Fibroblast of skin of abdomen (primary cell): ENCODE results near the gene HLF. TPM values are rescaled to one million over a fixed set of nuclear protein-coding genes. Genes with fewer than 3 reads are reported as not detected.

Experiments used
- DNase-seq: peaks from one replicate; pipeline ENCODE4 v3.0.0-alpha.2; 2013
- polyA plus RNA-seq, 2 experiments: library from polyadenylated mRNA; unstranded; fragments of 120-200 nt; gene quantifications; one replicate each; pipeline ENCODE4 v1.2.1, GENCODE V29; 2013; ENCODE audit not compliant: insufficient read length in 2 of 2

HLF gene
- polyA plus RNA-seq (2013, experiment 1 of 2; ENCODE audit: insufficient read length): 0.22 TPM
- polyA plus RNA-seq (2013, experiment 2 of 2; ENCODE audit: insufficient read length): 0.07 TPM

DNA sequence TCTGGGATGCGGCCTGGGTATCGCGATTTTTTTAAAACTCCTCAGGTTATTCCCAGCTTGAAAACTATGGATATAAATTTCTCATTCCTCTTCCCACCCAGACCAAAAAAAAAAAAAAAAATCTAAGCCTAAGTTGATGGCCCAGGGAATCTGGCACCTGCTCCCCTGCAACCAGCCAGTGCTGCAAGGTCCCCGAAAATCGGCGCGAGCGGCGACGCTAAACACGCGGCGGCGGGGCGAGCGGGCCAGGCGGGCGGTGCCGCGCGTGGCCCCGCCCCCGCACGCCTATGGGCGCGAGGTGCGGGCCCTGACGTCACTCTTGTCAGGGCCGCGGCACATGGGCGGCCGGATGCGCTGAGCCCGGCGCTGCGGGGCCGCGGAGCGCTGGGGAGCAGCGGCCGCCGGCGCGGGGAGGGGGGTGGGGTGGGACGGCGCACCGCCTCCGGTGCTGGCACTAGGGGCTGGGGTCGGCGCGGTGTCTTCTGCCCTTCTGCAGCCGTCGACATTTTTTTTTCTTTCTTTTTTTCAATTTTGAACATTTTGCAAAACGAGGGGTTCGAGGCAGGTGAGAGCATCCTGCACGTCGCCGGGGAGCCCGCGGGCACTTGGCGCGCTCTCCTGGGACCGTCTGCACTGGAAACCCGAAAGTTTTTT, at the start of gene HLF:
HLF (plus strand) TSS at position 316 of the 654 bp plus-strand sequence. CDS start 525 bp downstream, outside the sequence.
- peak; percentile 78 for DNase-seq

DNA sequence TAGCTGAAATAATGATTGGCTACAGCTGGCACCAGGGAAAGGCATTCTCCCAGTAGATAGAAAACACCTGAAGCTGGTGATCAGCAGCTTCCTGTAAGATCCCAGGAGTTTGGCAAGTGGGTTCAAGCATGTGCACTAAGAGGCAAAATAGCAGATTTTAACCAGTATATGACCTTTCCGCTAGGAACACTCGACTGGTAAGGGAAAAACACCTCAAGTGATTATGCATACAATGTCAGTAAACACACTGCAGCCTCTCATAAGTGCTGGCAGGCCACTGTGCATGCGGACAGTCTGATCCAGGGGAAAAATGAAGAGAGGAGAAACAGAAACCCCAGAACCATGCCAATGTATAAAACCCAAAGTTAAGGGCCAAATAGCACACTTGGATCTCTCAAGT, 49.0 kb upstream of the HLF start:
- DNase-seq: no peak

GRCh38 chr17:55216888-55217287, 47.9 kb upstream of the HLF start:
- DNase-seq: no peak

DNA sequence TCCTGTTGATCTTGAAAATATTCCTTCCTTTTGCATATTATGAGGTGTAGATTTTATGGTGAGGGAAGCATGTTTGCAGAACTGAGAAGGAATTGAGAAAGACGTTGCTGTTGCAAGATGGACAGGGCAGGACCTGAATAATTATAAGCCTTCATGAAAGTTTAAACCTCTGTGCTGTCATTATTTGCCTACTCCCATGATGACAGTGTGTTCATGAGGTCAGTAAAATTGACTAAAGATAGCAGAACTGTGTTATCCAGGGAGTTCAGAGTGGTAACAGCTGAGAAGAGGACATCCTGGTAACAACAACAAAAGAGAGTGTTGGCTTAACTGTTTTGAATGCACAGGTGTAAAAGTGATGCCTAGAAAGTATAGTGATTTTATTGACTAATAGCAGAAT, 45.3 kb upstream of the HLF start:
- DNase-seq: no peak

- DNase-seq: peak; percentile 13
These were observed 44.8 kb upstream of the HLF start for GRCh38 chr17:55219934-55220333.

GRCh38 chr17:55223524-55223923, 41.2 kb upstream of the HLF start:
- no peak for DNase-seq

- DNase-seq: no peak
These were observed 40.0 kb upstream of the HLF start for GRCh38 chr17:55224746-55225145.

DNA sequence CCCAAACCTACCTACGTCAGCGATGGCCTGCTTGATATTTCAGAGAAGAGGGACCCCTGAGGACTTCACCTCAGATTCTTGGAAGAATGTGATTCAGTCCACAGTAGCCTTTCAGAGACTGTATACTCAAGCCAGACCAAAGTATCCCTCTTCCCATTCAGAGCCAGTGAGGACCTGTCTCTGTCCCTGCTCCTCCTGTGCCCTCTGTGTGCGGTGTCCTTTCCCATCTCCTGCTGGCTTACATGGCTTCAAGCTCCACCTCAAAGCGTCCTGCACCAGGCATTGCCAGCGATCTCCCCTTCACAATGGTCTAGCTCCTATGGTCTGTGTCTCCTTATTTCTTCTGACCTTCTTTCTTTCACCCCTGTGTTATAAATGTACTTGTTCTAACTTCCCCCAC, 39.5 kb upstream of the HLF start:
- DNase-seq: no peak

DNA sequence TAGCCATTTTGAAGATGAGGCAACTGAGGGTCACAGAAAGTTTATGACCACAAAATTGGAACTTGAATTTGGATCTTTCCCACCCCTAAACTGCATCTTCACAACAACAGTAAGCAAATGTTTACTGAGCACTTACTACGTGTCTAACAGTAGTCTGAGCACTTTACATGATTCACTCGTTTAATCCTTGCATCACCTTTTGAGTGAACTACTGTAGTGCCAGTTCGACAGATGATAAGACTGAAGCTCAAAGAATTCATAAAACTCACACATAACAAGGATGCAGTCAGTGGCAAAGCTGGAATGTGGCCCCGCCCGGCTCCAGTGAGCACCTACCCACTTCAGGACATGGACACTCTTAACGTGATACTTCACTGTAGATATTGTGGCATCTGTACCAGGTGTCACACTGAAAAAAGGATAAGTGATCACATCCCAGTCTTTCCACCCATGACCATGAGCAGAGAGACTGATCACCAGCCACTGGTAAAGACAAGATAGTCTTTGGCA, 36.0 kb upstream of the HLF start:
- DNase-seq: no peak

DNA sequence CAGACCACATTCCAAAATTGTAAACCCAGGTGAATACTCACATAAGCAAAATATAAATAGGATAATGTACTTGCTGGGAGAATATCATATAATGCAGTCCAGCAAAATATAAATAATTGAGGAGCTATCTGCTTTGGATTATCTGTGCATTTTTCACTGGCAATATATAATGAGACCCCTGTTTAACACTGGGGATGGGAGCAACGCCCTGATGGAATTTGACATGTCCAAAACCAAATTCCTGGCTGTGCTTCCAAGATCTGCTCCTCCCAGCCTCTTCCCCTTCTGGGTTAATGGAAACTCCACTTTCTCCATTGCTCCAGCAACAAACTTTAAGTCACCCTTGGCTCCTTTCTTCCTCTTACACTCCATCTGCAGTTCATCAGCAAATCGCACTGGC, 35.5 kb upstream of the HLF start:
- DNase-seq: no peak

DNA sequence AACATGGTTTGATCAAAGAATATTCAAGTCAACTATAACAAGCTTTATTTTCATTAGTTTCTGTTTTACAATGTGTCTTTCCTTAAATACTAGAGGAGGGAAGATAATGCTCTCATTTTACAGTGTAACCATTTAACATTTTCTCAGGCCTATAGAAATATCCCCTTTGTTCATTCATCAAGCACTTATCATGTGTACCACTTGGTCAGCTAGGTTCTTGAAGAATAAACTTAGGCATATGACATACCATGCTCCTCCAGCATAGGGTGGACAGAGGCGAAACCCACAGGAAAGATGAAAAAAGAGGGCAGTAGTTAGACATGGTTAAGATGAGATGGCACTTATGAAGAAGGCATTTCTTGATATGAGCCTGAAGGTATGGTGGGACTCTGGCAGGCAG, 34.0 kb upstream of the HLF start:
- DNase-seq: no peak

GRCh38 chr17:55233840-55234239, 30.9 kb upstream of the HLF start:
- DNase-seq: no peak

DNA sequence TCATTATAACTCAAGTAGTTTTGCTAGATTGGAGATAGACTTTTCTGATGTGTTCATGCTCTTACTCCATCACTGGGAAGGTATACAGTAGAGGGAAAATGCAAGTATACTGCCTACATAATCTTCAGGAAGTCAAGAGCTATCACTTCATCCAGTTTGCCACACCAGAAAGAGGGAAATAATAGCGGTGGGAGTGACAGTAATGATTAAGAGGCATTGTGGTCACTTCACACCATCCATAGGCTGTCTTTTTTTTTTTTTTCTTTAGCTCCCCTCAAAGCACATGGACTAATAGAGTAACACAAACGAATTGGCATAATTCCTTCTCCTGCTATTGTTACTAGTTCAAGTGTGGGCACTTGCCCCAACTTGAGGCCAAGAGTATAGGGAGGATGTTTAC, 28.4 kb upstream of the HLF start:
- no peak for DNase-seq

- DNase-seq: peak; percentile 9
These were observed 27.5 kb upstream of the HLF start for GRCh38 chr17:55237268-55237667.

DNA sequence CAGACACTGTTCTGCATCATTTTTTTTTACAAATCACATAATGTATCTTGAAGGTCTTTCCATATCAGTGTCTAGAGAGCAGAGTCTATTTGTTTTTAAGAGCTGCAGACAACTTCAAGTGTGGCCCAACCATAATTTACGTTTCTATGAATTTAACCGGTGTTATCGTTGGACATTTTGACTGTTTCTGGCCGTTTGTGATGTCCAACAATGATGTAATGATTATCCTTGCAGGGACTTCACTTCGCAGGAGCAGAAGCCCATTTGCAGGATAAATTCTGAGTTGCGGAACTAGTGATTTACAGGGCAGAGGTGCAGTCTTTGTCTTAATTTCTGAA, 26.9 kb upstream of the HLF start:
- DNase-seq: no peak

DNA sequence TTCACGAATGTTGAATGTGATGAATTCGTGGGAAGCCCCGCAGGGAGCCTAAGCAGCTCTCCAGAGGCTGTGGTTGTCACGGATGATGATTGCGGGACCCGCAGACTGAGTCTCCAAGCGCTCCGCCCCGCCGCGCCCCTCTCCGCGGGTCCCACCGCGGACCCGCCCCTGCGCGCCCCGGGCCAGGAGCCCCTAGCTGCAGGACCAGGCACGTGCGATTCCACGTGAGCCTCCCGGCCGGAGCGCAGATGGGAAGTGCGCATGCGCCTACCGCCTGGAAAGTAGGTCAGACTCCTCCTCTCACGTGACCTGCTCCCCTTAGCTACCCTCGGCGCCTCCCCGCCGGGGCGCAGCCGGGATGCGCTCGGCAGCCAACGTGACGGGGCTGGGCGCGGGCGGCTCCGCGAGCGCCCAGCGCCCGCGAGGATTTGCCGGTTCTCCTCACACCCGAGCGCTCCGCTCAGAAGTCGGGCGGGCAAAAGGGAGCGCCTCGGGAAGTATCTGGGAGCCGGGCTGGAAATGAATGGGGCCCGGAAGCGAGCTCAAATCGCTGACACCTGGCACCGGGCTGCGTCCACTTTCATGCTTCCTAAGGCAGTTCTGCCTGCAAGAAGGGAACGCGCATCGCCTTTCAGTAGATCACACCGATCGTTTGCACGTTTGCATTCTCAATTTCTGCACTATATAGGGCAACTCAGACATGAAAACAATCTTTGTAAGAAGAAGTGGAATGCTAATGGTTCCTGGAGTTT, 26.4 kb upstream of the HLF start:
- peak; percentile 93 for DNase-seq

GRCh38 chr17:55238931-55239297, 25.8 kb upstream of the HLF start:
- DNase-seq: no peak

- no peak for DNase-seq
These were observed 23.7 kb upstream of the HLF start for GRCh38 chr17:55241097-55241496.

GRCh38 chr17:55242476-55242875, 22.3 kb upstream of the HLF start:
- no peak for DNase-seq

DNA sequence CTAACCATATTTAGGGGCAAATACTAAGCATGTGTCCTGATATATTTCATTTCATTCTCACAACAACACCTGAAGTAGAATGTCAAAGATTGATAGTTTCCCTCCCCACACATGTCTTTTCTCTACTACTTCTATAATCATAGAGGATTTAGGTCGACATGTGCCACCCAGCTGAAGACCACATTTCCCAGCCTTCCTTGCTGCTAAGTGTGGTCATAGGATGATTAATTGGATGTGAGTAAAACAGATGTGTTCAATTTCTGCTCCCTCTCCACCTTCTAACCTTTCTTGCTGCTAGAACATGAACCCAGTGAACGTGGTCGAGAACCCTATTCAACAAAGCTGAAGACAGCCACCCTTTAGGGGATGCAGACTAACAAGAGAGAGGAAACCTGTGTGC, 18.8 kb upstream of the HLF start:
- DNase-seq: no peak

GRCh38 chr17:55246583-55246982, 18.2 kb upstream of the HLF start:
- no peak for DNase-seq

DNA sequence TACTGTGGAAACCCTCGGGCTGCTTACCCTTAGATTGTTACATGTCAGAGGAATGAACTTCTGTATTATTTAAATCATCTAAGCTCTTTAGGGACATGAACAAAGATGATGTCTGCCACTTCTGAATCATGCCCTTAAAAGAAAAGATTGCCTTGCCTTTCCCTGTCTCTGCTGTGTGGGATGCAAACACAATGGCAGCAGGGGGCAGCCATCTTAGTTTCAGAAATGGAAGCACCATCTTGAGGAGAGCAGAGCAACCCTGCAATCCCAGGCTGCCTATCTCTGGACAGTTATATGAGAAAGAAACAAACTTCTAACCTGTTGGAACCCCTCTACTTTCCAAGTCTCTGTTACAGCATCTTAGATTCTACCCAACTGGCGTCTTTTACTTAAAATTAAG, 16.7 kb upstream of the HLF start:
- no peak for DNase-seq

GRCh38 chr17:55249861-55250260, 14.9 kb upstream of the HLF start:
- DNase-seq: no peak

GRCh38 chr17:55254375-55254774, 10.4 kb upstream of the HLF start:
- no peak for DNase-seq
